ENCODE results near the gene SYPL2.

SYPL2 gene

GRCh38 chr1:109466452-109467300 lies at the start of gene SYPL2:
SYPL2 (plus strand) TSS chr1:109466546; CDS start chr1:109466844, 298 bp downstream.
- peak; percentile 50 for DNase-seq

DNA sequence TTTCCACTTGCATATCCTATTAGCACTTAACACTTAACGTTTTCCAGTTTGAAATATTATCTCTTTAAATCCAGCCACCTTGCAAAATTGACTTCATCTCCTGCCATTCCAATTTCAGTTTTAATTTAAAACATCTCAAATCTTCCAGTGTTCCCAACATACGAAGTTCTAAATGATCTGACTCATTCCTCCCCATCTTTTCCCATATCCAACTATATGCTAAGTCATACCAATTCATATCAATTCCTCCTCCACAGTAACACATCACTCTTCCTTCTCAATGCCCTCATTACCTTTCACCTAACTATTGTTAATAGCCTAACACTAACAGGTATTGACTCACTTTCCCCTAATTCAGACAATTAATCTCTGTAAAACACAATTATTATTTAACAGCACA lies 42.8 kb upstream of the SYPL2 start:
- no peak for DNase-seq

GRCh38 chr1:109425391-109426280 lies 40.7 kb upstream of the SYPL2 start:
- DNase-seq = peak; percentile 77

DNA sequence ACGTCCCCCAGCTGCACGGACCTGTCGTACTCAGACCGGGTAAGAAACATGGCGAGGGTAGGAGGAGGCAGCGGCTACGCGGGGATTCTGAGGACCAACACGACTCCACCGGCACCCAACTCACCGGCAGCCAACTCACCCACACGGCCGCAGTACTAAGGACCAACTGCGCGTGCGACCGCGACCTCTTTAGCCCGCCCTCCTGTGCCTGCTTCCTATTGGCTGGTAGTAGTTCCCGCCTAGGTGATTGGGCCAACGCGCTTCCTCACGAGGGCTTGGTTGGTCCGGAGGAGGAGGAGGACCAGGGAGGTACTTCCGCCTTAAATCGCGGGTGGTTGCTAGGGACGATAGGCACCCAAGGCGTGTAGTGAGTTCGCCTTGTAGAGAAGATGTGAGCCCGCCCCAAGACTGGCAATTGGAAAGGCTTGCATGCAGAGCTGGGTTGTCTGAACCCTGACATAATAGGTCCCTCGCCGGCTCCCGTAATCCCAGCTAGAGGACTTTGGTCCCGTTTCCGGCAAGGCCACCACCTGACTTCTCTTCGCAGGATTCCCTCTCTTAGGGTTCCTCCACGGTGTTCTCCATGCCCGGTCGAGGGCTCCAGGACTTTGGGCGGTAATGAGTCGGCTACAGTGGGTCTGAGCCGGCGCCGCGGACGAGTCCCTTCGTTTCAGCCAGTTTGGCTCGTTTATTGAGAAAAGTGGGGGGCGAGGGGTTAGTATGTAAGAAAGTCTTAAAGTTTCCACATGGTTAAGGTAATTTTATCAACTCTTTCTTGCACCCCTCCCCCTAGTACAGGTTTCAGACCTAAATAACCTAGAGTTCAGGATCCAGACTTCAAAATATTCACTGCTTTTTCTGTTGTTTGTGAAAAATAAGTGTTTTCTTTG lies 39.8 kb upstream of the SYPL2 start, which contains the start of gene PSMA5:
PSMA5 (minus strand) TSS at position 168 of the 890 bp plus-strand sequence; CDS start at position 50, 118 bp downstream.
- peak; percentile 100 for DNase-seq

GRCh38 chr1:109427171-109427467 lies 39.2 kb upstream of the SYPL2 start:
- DNase-seq = no peak

GRCh38 chr1:109432336-109432735 lies 34.0 kb upstream of the SYPL2 start:
- DNase-seq = peak; percentile 29

- DNase-seq = no peak
These were observed 33.0 kb upstream of the SYPL2 start for GRCh38 chr1:109433322-109433721.

DNA sequence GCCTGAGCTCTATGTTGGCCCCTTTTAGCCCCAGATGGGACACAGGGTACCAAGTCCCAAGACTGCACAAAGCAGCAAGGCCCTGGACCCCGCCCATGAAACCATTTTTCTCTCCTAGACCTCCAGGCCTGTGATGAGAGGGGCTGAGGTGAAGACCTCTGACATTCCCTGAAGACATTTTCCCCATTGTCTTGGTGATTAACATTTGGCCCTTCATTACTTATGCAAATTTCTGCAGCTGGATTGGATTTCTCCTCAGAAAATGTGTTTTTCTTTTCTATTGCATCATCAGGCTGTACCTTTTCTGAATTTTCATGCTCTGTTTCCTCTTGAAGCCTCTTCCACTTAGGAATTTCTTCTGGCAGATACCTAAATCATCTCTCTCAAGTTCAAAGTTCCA lies 31.9 kb upstream of the SYPL2 start:
- DNase-seq = no peak

- peak; percentile 95 for DNase-seq
These were observed 27.5 kb upstream of the SYPL2 start for GRCh38 chr1:109438798-109439297.

DNA sequence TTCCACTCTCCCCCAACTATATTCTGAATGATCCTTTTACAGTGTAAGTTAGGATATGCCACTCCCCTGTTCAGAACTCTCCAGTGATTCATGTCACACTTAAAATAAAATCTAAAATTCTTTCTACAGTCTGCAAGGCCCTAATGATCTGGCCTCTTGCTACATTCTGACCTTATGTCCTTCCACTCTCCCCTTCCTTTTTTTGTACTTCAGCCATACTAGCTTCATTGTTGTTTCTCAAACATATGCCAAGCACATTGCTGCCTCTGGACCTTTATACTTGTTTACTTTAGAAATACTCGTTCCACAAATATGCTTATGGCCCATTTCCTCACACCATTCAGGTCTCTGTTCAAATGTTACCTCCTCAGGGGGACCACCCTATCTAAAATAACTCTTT lies 25.3 kb upstream of the SYPL2 start:
- peak; percentile 62 for DNase-seq

DNA sequence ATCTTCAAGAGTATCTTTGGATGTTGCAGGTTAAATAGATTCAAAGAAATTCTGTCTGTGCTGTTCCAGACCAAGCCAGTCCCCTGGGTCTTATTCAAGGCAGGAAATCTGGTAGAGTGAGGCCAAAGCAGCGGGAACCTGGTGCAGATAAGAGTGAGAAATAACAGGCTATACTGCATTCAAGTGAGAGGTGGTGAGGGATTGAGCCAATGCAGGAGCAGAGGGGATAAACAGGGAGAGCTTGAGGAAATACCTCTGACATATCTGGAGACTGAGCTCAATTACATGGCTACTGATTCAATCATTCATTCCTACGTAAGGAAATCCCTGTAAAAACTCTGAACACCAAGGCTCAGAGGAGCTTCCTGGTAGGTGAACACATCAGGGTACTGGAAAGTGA lies 22.9 kb upstream of the SYPL2 start:
- no peak for DNase-seq

DNA sequence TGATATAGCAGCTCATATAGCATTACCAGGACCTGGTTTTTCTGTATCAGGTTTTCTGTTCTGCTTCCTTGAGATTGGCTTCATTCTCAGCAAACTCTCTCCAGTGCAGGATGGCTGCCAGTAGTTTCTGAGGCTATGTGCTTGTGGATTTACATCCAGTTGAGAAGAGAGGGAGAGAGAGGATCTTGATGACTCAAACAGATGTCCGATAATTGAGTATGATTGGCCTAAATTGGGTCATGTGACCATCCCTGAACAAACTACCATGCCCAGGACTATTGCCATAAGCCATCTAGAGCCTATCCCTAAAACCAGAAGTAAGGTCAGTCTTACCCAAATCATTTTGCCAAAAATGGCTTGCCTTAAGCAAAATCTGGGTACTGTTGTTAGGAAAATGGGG lies 22.0 kb upstream of the SYPL2 start:
- DNase-seq = peak; percentile 29

DNA sequence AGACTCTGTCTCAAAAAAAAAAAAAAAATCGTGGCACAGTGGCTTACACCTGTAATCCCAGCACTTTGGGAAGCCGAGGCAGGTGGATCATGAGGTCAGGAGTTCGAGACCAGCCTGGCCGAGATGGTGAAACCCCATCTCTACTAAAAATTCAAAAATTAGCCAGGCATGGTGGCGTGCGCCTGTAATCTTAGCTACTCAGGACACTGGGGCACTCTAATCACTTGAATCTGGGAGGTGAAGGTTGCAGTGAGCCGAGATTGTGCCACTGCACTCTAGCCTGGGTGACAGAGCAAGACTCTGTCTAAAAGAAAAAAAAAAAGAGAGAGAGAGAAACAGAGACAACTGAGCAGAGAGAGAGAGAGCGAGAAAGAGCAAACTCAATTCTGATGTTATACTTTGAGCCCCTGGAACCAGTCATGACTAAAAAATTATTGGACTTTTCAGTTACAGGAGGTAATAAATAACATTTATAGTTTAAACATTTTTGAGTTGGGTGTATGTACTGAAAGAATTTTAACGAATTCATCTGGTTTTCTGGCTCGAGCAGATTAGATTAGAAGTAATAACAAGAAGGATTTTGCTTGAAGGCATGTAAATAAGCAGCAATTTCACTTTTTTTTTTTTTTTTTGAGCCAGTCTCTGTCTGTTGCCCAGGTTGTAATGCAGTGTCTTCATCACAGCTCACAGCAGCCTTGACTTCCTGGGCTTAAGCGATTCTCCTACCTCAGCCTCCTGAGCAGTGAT lies 20.2 kb upstream of the SYPL2 start:
- DNase-seq = peak; percentile 74

DNA sequence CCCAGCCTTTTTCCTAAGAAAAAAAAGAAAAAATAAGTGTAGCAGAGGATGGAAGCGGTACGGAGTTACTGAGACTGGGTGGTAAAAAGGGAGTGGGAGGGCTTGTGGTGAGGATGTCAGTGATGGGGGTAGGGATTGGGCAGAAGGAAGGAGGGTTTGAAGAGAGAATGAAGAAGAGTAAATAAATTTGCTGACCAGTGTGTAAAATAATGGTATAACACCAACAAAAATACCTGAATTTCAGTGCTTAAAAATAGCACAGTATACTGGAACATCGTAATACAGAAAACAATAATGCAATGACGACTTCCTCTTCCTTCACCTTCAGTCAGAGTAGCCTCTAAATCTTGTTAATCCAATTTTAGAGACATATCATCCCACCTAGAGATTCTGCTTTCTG lies 18.8 kb upstream of the SYPL2 start:
- no peak for DNase-seq

- DNase-seq = no peak
These were observed 11.7 kb upstream of the SYPL2 start for GRCh38 chr1:109454497-109455133.

DNA sequence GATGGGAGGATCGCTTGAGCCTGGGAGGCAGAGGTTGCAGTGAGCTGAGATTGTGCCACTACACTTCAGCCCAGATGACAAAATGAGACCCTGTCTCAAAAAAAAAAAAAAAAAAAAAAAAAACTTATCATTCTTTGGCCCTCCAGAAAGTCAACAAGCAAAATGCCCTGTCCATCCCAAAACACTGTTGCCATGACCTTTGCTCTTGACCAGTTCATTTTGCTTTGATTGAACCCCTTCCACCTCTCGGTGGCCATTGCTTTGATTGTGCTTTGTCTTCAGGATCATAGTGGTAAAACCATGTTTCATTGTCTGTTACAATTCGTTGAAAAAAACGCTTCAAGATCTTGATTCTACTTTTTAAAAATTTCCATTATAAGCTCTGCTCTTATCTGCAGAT lies 8.5 kb upstream of the SYPL2 start:
- DNase-seq = no peak

DNA sequence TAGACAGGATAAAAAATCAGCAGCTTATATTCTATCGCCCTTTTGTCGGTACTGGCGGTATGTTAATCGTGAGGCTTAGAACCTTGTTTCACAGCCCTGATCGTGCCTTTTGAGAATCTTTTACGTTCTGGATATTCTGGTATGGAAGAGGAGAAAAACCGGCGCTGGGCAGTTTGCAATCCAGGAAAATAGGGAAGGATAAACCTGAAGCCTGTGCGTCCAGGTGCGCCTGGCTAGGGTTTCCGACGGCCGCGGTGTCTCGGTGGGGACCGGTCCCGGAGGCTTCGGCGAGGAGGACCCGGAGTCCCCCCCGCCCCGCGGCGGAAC lies 258 bp upstream of the SYPL2 start:
- DNase-seq = no peak

- DNase-seq = no peak
These were observed 993 bp downstream of the SYPL2 start for GRCh38 chr1:109467301-109467777.

GRCh38 chr1:109468061-109468460 lies 1.7 kb downstream of the SYPL2 start:
- no peak for DNase-seq

GRCh38 chr1:109468903-109469302 lies 2.6 kb downstream of the SYPL2 start:
- no peak for DNase-seq

DNA sequence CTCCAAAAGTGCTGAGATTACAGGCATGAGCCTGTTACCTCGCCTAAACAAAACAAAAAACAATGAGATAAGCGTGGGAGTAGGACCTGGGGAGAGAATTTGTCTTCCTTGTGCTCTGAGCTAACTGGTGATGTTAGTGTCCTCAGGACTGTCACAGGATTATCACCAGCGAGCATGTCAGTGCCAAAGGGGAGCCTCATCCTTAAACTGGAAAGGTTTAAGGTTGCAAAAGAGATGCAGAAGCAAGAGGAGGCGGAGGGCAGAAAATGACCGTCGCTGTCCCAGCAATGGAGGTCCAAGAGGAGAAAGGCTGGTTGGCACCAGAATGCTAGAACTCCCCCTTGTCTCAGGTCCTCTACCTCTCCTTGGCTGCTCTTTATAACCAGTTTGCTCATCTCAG lies 3.9 kb downstream of the SYPL2 start:
- DNase-seq = no peak
